Hepatocyte (in vitro differentiated cells): ENCODE data around the gene SIVA1. TPM values are rescaled to one million over a fixed set of nuclear protein-coding genes. Genes with fewer than 3 reads are reported as not detected.

Experiments
- DNase-seq: peaks from one replicate; pipeline ENCODE4 v3.0.0-alpha.2; 2016; ENCODE audit warnings: low spot score
- H2AFZ ChIP-seq: fragments of 200-600 bp; sonication (generic); 2 replicates; pipeline ENCODE4 v1.6.0; 2016; ENCODE audit warnings: antibody characterized with exemption, mild to moderate bottlenecking
- H3K27ac ChIP-seq: fragments of 200-600 bp; sonication (generic); 2 replicates; pipeline ENCODE4 v1.5.1; 2016; ENCODE audit warnings: mild to moderate bottlenecking
- H3K27me3 ChIP-seq: fragments of 200-600 bp; sonication (generic); 2 replicates; pipeline ENCODE4 v1.6.1; 2016
- H3K36me3 ChIP-seq: fragments of 200-600 bp; sonication (generic); replicated peaks from 2 replicates; pipeline ENCODE4 v1.5.1; 2016; ENCODE audit warnings: low read depth; ENCODE audit not compliant: insufficient read depth
- H3K4me1 ChIP-seq: fragments of 200-600 bp; sonication (generic); 2 replicates; pipeline ENCODE4 v1.5.1; 2016; ENCODE audit warnings: mild to moderate bottlenecking, moderate library complexity; ENCODE audit not compliant: insufficient read depth
- H3K4me2 ChIP-seq: fragments of 200-600 bp; sonication (generic); 2 replicates; pipeline ENCODE4 v1.6.0; 2016
- H3K4me3 ChIP-seq: fragments of 200-600 bp; sonication (generic); 2 replicates; pipeline ENCODE4 v1.5.1; 2016; ENCODE audit warnings: mild to moderate bottlenecking
- H3K79me2 ChIP-seq: fragments of 200-600 bp; sonication (generic); 2 replicates; pipeline ENCODE4 v1.6.0; 2017; ENCODE audit warnings: mild to moderate bottlenecking
- H3K9me2 ChIP-seq: fragments of 200-600 bp; sonication (generic); replicated peaks from 2 replicates; pipeline ENCODE4 v1.6.0; 2017; ENCODE audit warnings: mild to moderate bottlenecking; ENCODE audit not compliant: insufficient read depth
- H3K9me3 ChIP-seq: fragments of 200-600 bp; sonication (generic); 2 replicates; pipeline ENCODE4 v1.5.1; 2016; ENCODE audit warnings: low read depth, mild to moderate bottlenecking
- H4K20me1 ChIP-seq: fragments of 200-600 bp; sonication (generic); 2 replicates; pipeline ENCODE4 v1.6.0; 2016; ENCODE audit warnings: mild to moderate bottlenecking; ENCODE audit not compliant: insufficient read depth, poor library complexity, severe bottlenecking
- EZH2 ChIP-seq: fragments of 200-600 bp; sonication (generic); IDR thresholded peaks from 2 replicates; pipeline ENCODE4 v1.6.1; 2016; ENCODE audit warnings: antibody characterized with exemption, mild to moderate bottlenecking, borderline replicate concordance
- EZH2phosphoT487 ChIP-seq: fragments of 200-600 bp; sonication (generic); IDR thresholded peaks from one replicate; pipeline ENCODE4 v1.6.1; 2018; ENCODE audit warnings: antibody characterized with exemption, mild to moderate bottlenecking, low read depth, moderate library complexity; ENCODE audit not compliant: unreplicated experiment, severe bottlenecking
- WGBS: methylation state at CpG from one replicate; pipeline ENCODE4 v1.1.6; 2016; ENCODE audit warnings: low lambda C conversion rate; ENCODE audit errors: missing lambda C conversion rate; 5-methylcytosine and 5-hydroxymethylcytosine counted together
- polyA plus RNA-seq: library from polyadenylated mRNA; unstranded; fragments of >200 nt; fragmentation: Nextera tagmentation; extraction: Ambion mirVana; gene quantifications from 2 replicates; pipeline ENCODE4 v1.2.1, GENCODE V29; 2016
- total RNA-seq: library from RNA; depleted of rRNA; stranded (reverse); fragments of >200 nt; gene quantifications from 2 replicates; pipeline ENCODE4 v1.2.3, GENCODE V29; 2014
- TF ChIP-seq, protein P1 (sequence below): fragments of 200-600 bp; sonication (generic); IDR thresholded peaks from 2 replicates; pipeline ENCODE4 v1.5.1; 2016; ENCODE audit warnings: antibody characterized with exemption, mild to moderate bottlenecking; ENCODE audit not compliant: poor library complexity

SIVA1 gene
- total and polyA plus RNA-seq, 2 experiments from 2014 or later = 149 to 163 TPM

DNA sequence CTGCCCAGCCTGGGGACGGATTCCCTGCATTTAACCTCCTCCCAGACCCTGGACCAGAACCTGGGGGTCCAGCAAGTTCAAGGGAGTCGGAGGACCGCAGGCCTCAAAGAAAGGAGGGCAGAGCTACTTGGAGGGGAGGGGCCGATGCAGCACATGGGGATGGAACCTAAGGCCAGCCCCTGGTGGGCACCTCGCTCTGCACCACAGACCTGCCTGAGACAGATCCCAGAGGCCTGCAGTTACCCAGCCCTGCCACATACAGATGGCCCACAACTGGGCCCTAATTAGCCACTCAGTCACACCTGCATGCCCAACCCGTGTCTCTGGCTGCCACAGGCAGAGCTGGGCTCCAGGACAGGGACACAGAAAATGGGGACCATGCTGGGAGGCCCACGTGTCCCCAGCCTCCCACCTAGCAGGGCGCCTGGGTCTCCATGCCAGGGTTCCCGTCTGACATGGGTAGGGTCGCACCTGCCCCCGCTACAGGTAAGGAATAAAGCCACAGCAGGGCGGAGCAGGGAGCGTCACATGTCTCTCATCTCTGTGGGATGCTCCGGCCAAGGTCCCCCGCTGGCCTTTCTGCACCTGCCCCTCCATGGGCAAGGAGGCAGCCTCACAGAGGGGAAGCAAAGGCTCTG lies 25.9 kb downstream of the SIVA1 start:
- peaks cover 1% of the 10 kb centered on the region for H3K79me2 ChIP-seq
- TF ChIP-seq EZH2 (no peak), EZH2phosphoT487 (no peak)
- TF ChIP-seq, protein P1, sequence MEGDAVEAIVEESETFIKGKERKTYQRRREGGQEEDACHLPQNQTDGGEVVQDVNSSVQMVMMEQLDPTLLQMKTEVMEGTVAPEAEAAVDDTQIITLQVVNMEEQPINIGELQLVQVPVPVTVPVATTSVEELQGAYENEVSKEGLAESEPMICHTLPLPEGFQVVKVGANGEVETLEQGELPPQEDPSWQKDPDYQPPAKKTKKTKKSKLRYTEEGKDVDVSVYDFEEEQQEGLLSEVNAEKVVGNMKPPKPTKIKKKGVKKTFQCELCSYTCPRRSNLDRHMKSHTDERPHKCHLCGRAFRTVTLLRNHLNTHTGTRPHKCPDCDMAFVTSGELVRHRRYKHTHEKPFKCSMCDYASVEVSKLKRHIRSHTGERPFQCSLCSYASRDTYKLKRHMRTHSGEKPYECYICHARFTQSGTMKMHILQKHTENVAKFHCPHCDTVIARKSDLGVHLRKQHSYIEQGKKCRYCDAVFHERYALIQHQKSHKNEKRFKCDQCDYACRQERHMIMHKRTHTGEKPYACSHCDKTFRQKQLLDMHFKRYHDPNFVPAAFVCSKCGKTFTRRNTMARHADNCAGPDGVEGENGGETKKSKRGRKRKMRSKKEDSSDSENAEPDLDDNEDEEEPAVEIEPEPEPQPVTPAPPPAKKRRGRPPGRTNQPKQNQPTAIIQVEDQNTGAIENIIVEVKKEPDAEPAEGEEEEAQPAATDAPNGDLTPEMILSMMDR = no peak
- no peaks in the 10 kb centered on the region for H3K36me3 ChIP-seq
- H3K27me3 ChIP-seq = no peaks in the 10 kb centered on the region
- WGBS = 91% methylated on average over 15 of the region's 15 CpGs
- H3K9me2 ChIP-seq = no peaks in the 10 kb centered on the region
- no peak overlapping the region for H3K4me3 ChIP-seq
- H2AFZ ChIP-seq = no peak overlapping the region
- no peaks in the 10 kb centered on the region for H3K9me3 ChIP-seq
- H4K20me1 ChIP-seq = no peaks in the 10 kb centered on the region
- H3K4me2 ChIP-seq = no peak overlapping the region
- no peak overlapping the region for H3K27ac ChIP-seq
- no peak for DNase-seq
- H3K4me1 ChIP-seq = no peaks in the 10 kb centered on the region

DNA sequence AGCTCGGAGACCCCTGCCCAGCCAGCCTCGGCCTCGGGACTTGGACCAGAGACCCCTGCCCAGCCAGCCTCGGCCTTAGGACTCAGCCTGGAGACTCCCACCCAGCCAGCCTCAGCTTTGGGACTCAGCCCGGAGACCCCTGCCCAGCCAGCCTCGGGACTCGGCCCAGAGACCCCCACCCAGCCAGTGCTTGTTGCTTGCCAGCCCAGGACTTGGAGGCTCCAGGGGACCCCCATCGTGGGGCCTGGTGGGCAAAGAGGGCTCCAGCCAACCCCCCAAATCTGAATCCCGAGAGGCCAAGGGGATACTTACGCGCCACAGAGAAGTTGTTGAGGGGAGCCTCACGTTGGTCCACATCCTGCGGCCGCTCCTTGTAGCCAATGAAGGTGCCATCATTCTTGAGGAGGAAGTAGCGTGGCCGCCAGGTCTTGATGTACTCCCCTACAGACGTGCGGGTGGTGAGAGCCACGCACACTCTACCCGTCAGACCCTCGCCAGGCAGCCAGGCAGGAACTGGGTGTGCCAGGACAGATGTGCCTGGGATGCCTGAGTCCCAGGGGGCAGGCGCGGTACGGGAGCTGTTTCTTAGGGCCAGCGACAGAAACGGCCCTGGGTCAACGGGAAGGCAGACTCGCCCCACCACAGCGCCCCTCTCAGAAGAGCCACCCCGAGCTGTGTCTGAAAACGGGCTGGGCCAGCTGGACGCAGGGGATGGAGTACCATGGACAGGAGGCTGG lies 27.0 kb downstream of the SIVA1 start:
- 97% methylated on average over 32 of the region's 32 CpGs for WGBS
- H3K9me3 ChIP-seq = no peaks in the 10 kb centered on the region
- peaks cover 10% of the 10 kb centered on the region for H3K79me2 ChIP-seq
- H3K4me3 ChIP-seq = no peak overlapping the region
- no peaks in the 10 kb centered on the region for H3K4me1 ChIP-seq
- H2AFZ ChIP-seq = no peak overlapping the region
- no peaks in the 10 kb centered on the region for H3K36me3 ChIP-seq
- peaks cover 2% of the 10 kb centered on the region for H4K20me1 ChIP-seq
- TF ChIP-seq EZH2phosphoT487 (no peak), EZH2 (no peak)
- TF ChIP-seq, protein P1 = no peak
- H3K27ac ChIP-seq = no peak overlapping the region
- no peaks in the 10 kb centered on the region for H3K9me2 ChIP-seq
- H3K4me2 ChIP-seq = no peak overlapping the region
- no peaks in the 10 kb centered on the region for H3K27me3 ChIP-seq
- no peak for DNase-seq

DNA sequence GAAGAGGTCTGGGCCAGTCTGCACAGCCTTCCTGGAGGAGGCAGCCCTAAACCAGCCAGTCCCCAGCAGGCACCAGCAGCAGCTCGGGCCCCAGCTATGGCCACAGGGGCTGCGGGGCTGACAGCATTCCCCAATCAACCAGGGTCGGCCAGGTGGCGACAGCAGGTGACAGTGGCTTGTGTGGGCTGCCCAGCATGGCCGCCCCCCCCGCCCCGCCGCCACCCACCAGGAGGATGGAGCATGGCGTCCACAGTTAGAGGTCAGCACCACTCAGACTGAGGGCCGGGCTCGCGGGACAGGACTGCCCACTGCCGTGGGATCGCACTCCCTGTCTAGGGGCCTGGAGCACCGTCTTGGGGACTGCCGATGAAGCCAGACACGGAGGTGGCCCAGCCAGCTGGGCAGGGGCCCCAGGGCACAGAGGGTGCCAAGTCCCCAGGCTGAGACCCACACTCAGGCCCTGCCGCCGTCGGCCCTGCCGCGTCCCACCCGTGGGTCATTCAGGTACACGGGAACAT lies 27.6 kb downstream of the SIVA1 start:
- no peaks in the 10 kb centered on the region for H3K4me1 ChIP-seq
- H3K36me3 ChIP-seq = no peaks in the 10 kb centered on the region
- no peaks in the 10 kb centered on the region for H3K9me2 ChIP-seq
- no peak overlapping the region for H3K4me2 ChIP-seq
- no peak for DNase-seq
- H3K27ac ChIP-seq = no peak overlapping the region
- H3K9me3 ChIP-seq = no peaks in the 10 kb centered on the region
- H3K4me3 ChIP-seq = no peak overlapping the region
- no peaks in the 10 kb centered on the region for H3K27me3 ChIP-seq
- H4K20me1 ChIP-seq = peaks cover 9% of the 10 kb centered on the region
- no peak for TF ChIP-seq EZH2phosphoT487
- TF ChIP-seq, protein P1 = no peak
- no peak for TF ChIP-seq EZH2
- peaks cover 11% of the 10 kb centered on the region for H3K79me2 ChIP-seq
- WGBS = 95% methylated on average over 17 of the region's 24 CpGs
- H2AFZ ChIP-seq = no peak overlapping the region
